Trophoblast cell (in vitro differentiated cells and primary cell): ENCODE data around the gene EXTL1.

Source experiments
- DNase-seq, 2 donors: peaks; one replicate each; pipeline ENCODE4 v3.0.0-alpha.2; 2016
- H2AFZ ChIP-seq: 2 replicates; pipeline ENCODE4 v1.6.1; 2013; ENCODE audit warnings: low read length, moderate library complexity, mild to moderate bottlenecking; ENCODE audit not compliant: insufficient read depth, poor library complexity
- H2AK5ac ChIP-seq: 2 replicates; pipeline ENCODE4 v1.6.1; 2013; ENCODE audit warnings: mild to moderate bottlenecking, low read length
- H2BK120ac ChIP-seq: 2 replicates; pipeline ENCODE4 v1.6.1; 2013; ENCODE audit warnings: low read length, mild to moderate bottlenecking, moderate library complexity; ENCODE audit not compliant: insufficient read depth, poor library complexity
- H2BK12ac ChIP-seq: 2 replicates; pipeline ENCODE4 v1.6.1; 2013; ENCODE audit warnings: mild to moderate bottlenecking, low read length, moderate library complexity
- H2BK5ac ChIP-seq: 2 replicates; pipeline ENCODE4 v1.6.1; 2013; ENCODE audit warnings: low read length, low read depth, moderate library complexity, mild to moderate bottlenecking; ENCODE audit not compliant: poor library complexity
- H3K14ac ChIP-seq: 2 replicates; pipeline ENCODE4 v1.6.1; 2013; ENCODE audit warnings: mild to moderate bottlenecking, low read length
- H3K18ac ChIP-seq: 2 replicates; pipeline ENCODE4 v1.6.1; 2013; ENCODE audit warnings: mild to moderate bottlenecking, low read length
- H3K23ac ChIP-seq: 2 replicates; pipeline ENCODE4 v1.6.1; 2013; ENCODE audit warnings: low read length
- H3K27ac ChIP-seq: 2 replicates; pipeline ENCODE4 v1.5.1; 2013; ENCODE audit warnings: low read depth, mild to moderate bottlenecking, inconsistent platforms, low read length, moderate library complexity
- H3K27me3 ChIP-seq: 2 replicates; pipeline ENCODE4 v1.6.1; 2013; ENCODE audit warnings: inconsistent platforms, mild to moderate bottlenecking, low read length, moderate library complexity; ENCODE audit not compliant: insufficient read depth
- H3K36me3 ChIP-seq, 2 experiments: 1 replicate in 1 of 2; 2 replicates in 1 of 2; pipeline ENCODE4 v1.6.1; 2013; ENCODE audit warnings: low read length in 2 of 2, mild to moderate bottlenecking in 2 of 2, moderate library complexity in 1 of 2; ENCODE audit not compliant: insufficient read depth in 2 of 2, control insufficient read depth in 1 of 2
- H3K4ac ChIP-seq: 2 replicates; pipeline ENCODE4 v1.6.1; 2013; ENCODE audit warnings: low read depth, mild to moderate bottlenecking, low read length, moderate library complexity
- H3K4me1 ChIP-seq, 2 experiments: 1 replicate in 1 of 2; 2 replicates in 1 of 2; pipeline ENCODE4 v1.6.1; 2013; ENCODE audit warnings: low read length in 2 of 2, mild to moderate bottlenecking in 2 of 2, moderate library complexity in 1 of 2; ENCODE audit not compliant: insufficient read depth in 2 of 2, control insufficient read depth in 1 of 2
- H3K4me2 ChIP-seq: 2 replicates; pipeline ENCODE4 v1.6.1; 2013; ENCODE audit warnings: inconsistent platforms, mild to moderate bottlenecking, low read length, moderate library complexity
- H3K4me3 ChIP-seq: 2 replicates; pipeline ENCODE4 v1.5.1; 2013; ENCODE audit warnings: mild to moderate bottlenecking, low read depth, low read length, inconsistent platforms
- H3K79me1 ChIP-seq: one replicate; pipeline ENCODE4 v1.6.1; 2013; ENCODE audit warnings: low read length
- H3K79me2 ChIP-seq: 2 replicates; pipeline ENCODE4 v1.6.1; 2013; ENCODE audit warnings: low read length, mild to moderate bottlenecking; ENCODE audit not compliant: control insufficient read depth, insufficient read depth, poor library complexity
- H3K9ac ChIP-seq: 2 replicates; pipeline ENCODE4 v1.6.1; 2013; ENCODE audit warnings: mild to moderate bottlenecking, low read length
- H3K9me3 ChIP-seq: 2 replicates; pipeline ENCODE4 v1.6.1; 2013; ENCODE audit warnings: low read depth, mild to moderate bottlenecking, control low read depth, inconsistent platforms, low read length; ENCODE audit not compliant: insufficient read depth
- H4K12ac ChIP-seq: 2 replicates; pipeline ENCODE4 v1.6.1; 2013; ENCODE audit warnings: low read depth, mild to moderate bottlenecking, low read length, moderate library complexity
- H4K8ac ChIP-seq: 2 replicates; pipeline ENCODE4 v1.6.1; 2013; ENCODE audit warnings: low read depth, mild to moderate bottlenecking, low read length, moderate library complexity
- H4K91ac ChIP-seq: one replicate; pipeline ENCODE4 v1.6.1; 2013; ENCODE audit warnings: low read depth, mild to moderate bottlenecking, low read length, moderate library complexity
- WGBS: extraction: QIAGEN DNeasy Blood & Tissue Kit; methylation state at CpG from one replicate; pipeline ENCODE4 v1.1.7; 2013; ENCODE audit warnings: missing lambda C conversion rate; ENCODE audit not compliant: insufficient read length, insufficient coverage; ENCODE audit errors: extremely low coverage; 5-methylcytosine and 5-hydroxymethylcytosine counted together

Gene EXTL1

DNA sequence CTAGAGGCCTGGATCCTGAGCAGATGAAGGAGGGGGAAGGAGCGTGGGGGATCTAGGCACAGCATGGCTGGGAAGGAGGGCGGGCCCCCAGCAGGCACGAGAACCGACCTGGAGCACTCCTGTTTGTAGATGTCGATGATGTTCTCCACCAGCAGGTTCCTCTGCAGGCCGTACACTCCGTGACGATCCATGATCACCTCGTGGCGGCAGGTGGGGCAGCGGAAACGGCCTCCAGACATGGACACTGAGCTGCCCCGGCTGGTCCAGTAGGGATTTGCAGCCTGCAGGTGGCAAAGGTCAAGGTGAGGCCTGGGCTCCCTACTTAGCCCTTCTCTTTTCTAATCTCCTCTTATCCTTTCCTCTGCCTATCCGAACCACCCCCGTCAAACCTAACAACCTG lies 44.6 kb downstream of the EXTL1 start:
- H3K27me3 ChIP-seq, result no peaks in the 10 kb centered on the region
- peaks cover 17 to 22% of the 10 kb centered on the region in 2 experiments for H3K4me1 ChIP-seq
- no peaks in the 10 kb centered on the region for H3K79me1 ChIP-seq
- H3K4ac ChIP-seq, result no peak overlapping the region
- WGBS, result no CpG with 5 or more reads among the region's 15 CpGs
- H3K14ac ChIP-seq, result no peak overlapping the region
- peak overlapping the region; percentile 31 for H2AK5ac ChIP-seq
- no peak overlapping the region for H3K18ac ChIP-seq
- H2BK120ac ChIP-seq, result no peak overlapping the region
- H4K8ac ChIP-seq, result no peak overlapping the region
- no peak overlapping the region for H3K4me2 ChIP-seq
- no peak overlapping the region for H3K27ac ChIP-seq
- H4K91ac ChIP-seq, result no peak overlapping the region
- H3K9ac ChIP-seq, result no peak overlapping the region
- no peak overlapping the region for H4K12ac ChIP-seq
- no peak overlapping the region for H2AFZ ChIP-seq
- peak overlapping the region; percentile 21 for H3K4me3 ChIP-seq
- H3K79me2 ChIP-seq, result no peaks in the 10 kb centered on the region
- H3K36me3 ChIP-seq, result no peaks in the 10 kb centered on the region
- H3K9me3 ChIP-seq, result no peaks in the 10 kb centered on the region
- H2BK5ac ChIP-seq, result no peak overlapping the region
- DNase-seq, result no peak
- no peak overlapping the region for H3K23ac ChIP-seq
- H2BK12ac ChIP-seq, result no peak overlapping the region

DNA sequence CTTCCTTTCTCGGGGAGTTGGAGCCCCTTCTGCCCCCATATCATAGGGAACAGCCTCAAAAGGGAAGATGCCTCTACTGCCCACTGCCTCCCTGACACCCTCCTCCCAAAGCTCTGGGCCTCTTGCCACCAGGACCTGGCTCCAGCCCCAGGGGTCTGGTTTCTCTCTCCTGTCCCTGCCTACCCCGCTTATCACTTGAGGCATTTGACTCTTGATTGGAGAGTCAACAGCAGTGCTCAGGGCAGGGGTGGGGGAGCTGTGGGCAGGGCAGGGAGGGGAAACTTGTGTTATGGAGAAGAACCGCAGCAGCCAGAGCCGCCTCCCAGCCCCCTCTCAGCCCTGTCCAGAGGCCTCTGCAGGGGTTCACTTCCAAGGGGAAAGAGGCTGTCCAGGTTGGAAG lies 45.3 kb downstream of the EXTL1 start:
- no peaks in the 10 kb centered on the region for H3K79me2 ChIP-seq
- no peaks in the 10 kb centered on the region for H3K9me3 ChIP-seq
- no peaks in the 10 kb centered on the region for H3K79me1 ChIP-seq
- H3K14ac ChIP-seq, result no peak overlapping the region
- no peak overlapping the region for H3K9ac ChIP-seq
- H2AFZ ChIP-seq, result no peak overlapping the region
- H3K4me2 ChIP-seq, result no peak overlapping the region
- H2BK120ac ChIP-seq, result no peak overlapping the region
- WGBS, result no CpG with 5 or more reads among the region's 4 CpGs
- no peak overlapping the region for H3K27ac ChIP-seq
- H2BK5ac ChIP-seq, result no peak overlapping the region
- DNase-seq, result no peak
- no peak overlapping the region for H2BK12ac ChIP-seq
- H4K91ac ChIP-seq, result no peak overlapping the region
- no peak overlapping the region for H4K12ac ChIP-seq
- no peak overlapping the region for H2AK5ac ChIP-seq
- H3K36me3 ChIP-seq, result no peaks in the 10 kb centered on the region
- H3K23ac ChIP-seq, result no peak overlapping the region
- H3K4me1 ChIP-seq, result peaks cover 17 to 22% of the 10 kb centered on the region in 2 experiments
- H4K8ac ChIP-seq, result no peak overlapping the region
- H3K4me3 ChIP-seq, result no peak overlapping the region
- H3K18ac ChIP-seq, result no peak overlapping the region
- no peaks in the 10 kb centered on the region for H3K27me3 ChIP-seq
- no peak overlapping the region for H3K4ac ChIP-seq

DNA sequence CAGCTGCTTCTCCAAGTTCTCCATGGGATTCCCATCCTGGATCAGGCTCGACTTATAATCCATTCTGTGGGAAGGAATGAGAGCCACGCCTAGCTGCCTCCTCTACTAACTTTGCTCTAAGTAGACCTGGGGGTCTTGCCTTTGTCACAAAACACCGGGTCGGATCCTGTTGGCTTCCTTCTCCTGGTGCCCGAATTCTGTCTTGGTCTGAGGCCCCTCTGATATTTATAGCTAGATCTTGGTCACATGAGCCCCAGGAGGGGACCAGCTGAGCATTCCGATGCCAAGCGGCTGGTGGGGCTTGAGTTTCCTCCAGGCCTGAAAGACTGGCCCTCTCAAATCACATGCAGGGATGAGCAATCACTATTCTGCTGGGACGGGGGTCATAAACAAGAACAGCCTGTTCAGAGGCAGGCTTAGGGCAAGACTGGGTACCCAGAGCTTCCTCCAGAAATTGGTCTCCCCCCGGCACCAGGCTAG lies 45.9 kb downstream of the EXTL1 start, which contains the start of gene TRIM63:
Gene TRIM63 (minus strand): TSS at position 199 of the 480 bp plus-strand sequence. CDS start 136 bp downstream, at position 63.
- Histone ChIP-seq H4K91ac (no peak within 1 kb of the TSS), H3K4me3 (no peak within 1 kb of the TSS), H2AFZ (no peak within 1 kb of the TSS), H3K23ac (no peak within 1 kb of the TSS), H3K36me3 (no peaks in the 10 kb centered on the region), H3K9me3 (no peaks in the 10 kb centered on the region), H2BK120ac (peak within 1 kb of the TSS; percentile 36), H2AK5ac (peak within 1 kb of the TSS; percentile 49), H3K14ac (peak within 1 kb of the TSS; percentile 22), H2BK5ac (no peak within 1 kb of the TSS), H3K79me2 (no peaks in the 10 kb centered on the region), H4K8ac (no peak within 1 kb of the TSS), H3K9ac (no peak within 1 kb of the TSS), H3K4me2 (no peak within 1 kb of the TSS), H3K4me1 (peaks cover 20 to 22% of the 10 kb centered on the region in 2 experiments), H3K18ac (no peak within 1 kb of the TSS), H4K12ac (no peak within 1 kb of the TSS), H3K27ac (no peak within 1 kb of the TSS), H3K27me3 (no peaks in the 10 kb centered on the region), H2BK12ac (no peak within 1 kb of the TSS), H3K4ac (no peak within 1 kb of the TSS), H3K79me1 (no peaks in the 10 kb centered on the region)
- WGBS, result no CpG with 5 or more reads among the region's 9 CpGs
- DNase-seq, result no peak

DNA sequence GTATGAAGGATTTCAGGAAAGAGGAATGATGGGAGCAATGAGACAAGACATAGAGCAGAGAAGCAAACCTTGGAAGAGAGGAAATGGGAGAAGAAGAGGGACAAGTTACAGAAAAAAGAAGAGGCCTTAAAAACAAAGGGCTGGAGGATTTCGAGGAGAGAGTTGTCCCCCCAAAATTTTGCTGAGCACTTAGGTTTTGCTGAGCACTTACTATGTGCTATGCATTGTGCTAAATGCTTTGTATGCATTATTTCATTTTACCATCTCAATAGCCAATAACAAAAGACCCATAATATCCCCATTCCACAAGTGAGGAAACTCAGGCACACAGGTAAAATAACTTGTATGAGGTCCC lies 48.3 kb downstream of the EXTL1 start:
- Histone ChIP-seq H2AK5ac (no peak overlapping the region), H3K18ac (no peak overlapping the region), H3K27me3 (no peaks in the 10 kb centered on the region), H3K79me2 (no peaks in the 10 kb centered on the region), H3K79me1 (no peaks in the 10 kb centered on the region), H4K8ac (no peak overlapping the region), H2BK5ac (no peak overlapping the region), H4K12ac (no peak overlapping the region), H3K9me3 (no peaks in the 10 kb centered on the region), H3K4me2 (no peak overlapping the region), H3K23ac (no peak overlapping the region), H4K91ac (no peak overlapping the region), H2BK120ac (no peak overlapping the region), H3K4me1 (peaks cover 17 to 20% of the 10 kb centered on the region in 2 experiments), H3K27ac (no peak overlapping the region), H3K4ac (no peak overlapping the region), H3K4me3 (no peak overlapping the region), H3K9ac (no peak overlapping the region), H2BK12ac (no peak overlapping the region), H3K36me3 (no peaks in the 10 kb centered on the region), H3K14ac (no peak overlapping the region), H2AFZ (no peak overlapping the region)
- WGBS, result no CpG with 5 or more reads among the region's 1 CpG
- no peak for DNase-seq
